Fibroblast of lung (primary cell): ENCODE data around the gene CGNL1.

Experiments used
- CTCF ChIP-seq, 2 donors: IDR thresholded peaks in 1 of 2; conservative IDR thresholded peaks in 1 of 2; 1 replicate in 1 of 2; 2 replicates in 1 of 2; pipeline ENCODE4 v1.5.1; 2011 to 2012; ENCODE audit warnings: low read length in 2 of 2, control low read depth in 1 of 2, inconsistent platforms in 1 of 2, low read depth in 1 of 2, mild to moderate bottlenecking in 1 of 2
- EZH2 ChIP-seq: IDR thresholded peaks from 2 replicates; pipeline ENCODE4 v1.5.1; 2012; ENCODE audit warnings: low read length, control low read depth, mild to moderate bottlenecking; ENCODE audit errors: missing control alignments

- no peak for TF ChIP-seq CTCF (conservative IDR thresholded peaks at IDR 0.05 in 1 of 2, IDR thresholded peaks at IDR 0.05 in 1 of 2; ENCODE audit: low read depth in 1 of 2, low read length in 2 of 2)
- TF ChIP-seq EZH2 = no peak
These were observed 42.3 kb downstream of the CGNL1 start for GRCh38 chr15:57418635-57419034.
